NCI-H510A treated with DMSO at 0.1 percent for 48 hours (cell line): ENCODE results near the gene MAPT.

Experiments used
- DNase-seq: peaks from one replicate; lab custom pipeline; 2025; lab: John Stamatoyannopoulos, UW

MAPT gene

DNA sequence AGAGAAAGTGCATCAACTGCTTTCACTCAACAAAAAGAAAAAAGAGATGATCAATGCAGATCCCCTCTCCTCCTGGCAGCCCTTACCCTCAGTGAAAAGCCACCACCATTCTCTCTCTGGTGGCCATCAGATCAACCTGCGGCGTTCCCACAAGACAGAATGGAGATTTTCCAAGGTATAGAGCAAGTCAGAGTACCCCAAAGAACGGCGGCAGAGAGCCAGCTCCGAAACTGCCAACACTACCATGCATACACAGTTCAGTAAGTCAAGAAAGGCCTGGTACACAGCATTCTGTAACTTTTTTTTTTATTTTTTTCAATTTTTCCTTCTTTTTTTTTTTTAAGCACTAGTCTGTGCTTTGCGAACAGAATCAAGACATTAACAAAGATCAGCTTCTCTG, 135.3 kb downstream of the MAPT start:
- no peak for DNase-seq

DNA sequence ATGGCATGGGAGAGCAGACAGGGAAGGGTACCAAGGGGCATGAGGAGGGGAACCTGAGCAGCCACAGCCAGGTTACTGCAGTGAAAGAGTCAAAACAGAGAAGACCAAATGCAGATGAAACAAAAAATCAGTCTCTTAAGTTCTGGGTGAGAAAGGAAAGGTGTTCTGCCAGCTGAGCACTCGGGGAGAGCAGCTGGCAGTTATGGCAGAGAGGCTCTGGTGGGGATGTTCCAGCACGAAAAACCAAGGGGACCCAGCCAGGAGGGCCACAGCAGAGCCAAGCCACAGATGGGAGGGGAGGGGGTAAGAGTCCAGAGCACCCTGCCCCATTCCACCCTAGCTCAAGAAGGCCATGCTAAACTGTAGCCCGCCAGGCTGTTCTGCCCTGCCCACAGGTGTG, 136.4 kb downstream of the MAPT start:
- no peak for DNase-seq

DNA sequence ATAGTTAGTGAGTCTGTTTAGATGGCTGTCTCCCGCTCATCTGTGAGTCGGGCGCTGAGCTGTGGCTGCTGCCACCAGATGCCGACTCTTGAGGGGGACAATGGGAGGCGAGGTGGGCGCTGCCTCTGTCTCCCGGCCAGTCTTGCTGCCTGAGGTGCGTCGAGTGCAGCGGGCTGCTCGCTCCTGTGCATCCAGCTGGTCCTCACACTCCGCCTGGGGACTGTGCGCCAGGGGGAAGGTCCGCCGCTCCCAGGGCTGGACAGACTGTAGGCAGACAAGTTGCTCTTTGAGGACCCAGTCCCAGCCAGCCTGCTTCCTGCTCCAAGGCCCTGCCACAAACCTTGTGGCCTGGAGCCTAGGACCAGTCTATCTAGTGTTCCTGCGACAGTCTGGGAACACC, 137.1 kb downstream of the MAPT start:
- no peak for DNase-seq

DNA sequence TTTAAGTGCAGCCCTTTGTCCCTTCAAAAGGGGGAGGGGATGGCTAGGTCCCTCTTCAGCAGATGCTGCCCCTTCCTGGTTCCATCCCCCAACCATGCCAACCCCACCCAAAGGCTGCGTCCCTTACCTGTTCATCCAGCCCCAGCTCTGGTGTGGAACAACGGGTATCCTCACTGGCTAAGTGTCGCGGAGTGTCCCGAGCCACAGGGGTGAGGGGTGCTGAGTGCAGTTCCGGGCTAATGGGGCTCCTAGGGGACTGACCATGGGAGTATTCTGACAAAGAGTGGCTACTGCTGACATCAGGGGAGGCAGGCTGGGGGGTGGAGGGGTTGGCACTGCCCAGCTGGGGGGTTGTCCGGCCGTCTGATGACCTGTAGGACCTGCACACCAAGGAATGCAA, 137.6 kb downstream of the MAPT start:
- DNase-seq: no peak

DNA sequence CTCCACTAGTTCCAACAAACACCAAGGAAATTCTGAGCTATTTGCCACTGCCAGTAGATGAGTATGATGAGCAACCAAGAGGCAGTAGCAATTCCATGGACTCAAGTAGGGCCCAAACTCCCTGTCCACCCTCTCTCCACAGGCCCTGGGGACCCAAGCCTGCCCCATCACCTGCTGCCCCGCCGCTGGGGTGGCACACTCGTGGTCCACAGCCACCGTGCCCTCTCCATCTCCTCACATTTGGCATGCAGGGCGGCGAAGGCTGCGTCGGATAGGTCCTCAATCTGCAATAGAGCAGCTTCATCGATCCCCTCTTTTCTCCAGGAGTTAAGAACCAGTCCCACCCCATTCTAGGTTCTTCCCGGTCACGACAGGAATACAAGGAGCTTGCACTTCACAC, 138.6 kb downstream of the MAPT start:
- DNase-seq: no peak

DNA sequence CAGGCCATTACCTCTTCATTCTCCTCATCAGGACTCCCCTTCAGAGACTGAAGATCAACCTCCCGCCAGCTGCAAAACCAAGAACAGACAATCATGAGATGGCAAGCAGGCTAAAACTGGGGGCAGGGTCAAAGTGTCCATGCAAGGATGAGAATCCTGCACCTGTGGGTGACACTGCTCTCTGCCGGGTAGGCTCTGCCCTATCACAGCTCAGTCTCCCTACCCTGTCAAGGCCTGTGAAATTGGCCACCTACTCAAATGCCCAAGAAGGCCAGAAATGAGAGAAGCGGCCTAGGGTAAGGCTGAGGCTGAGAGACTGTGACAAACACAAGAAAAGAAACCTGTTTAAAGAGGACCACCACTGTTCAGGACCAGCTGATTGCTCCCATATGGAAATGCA, 139.0 kb downstream of the MAPT start:
- DNase-seq: no peak

DNA sequence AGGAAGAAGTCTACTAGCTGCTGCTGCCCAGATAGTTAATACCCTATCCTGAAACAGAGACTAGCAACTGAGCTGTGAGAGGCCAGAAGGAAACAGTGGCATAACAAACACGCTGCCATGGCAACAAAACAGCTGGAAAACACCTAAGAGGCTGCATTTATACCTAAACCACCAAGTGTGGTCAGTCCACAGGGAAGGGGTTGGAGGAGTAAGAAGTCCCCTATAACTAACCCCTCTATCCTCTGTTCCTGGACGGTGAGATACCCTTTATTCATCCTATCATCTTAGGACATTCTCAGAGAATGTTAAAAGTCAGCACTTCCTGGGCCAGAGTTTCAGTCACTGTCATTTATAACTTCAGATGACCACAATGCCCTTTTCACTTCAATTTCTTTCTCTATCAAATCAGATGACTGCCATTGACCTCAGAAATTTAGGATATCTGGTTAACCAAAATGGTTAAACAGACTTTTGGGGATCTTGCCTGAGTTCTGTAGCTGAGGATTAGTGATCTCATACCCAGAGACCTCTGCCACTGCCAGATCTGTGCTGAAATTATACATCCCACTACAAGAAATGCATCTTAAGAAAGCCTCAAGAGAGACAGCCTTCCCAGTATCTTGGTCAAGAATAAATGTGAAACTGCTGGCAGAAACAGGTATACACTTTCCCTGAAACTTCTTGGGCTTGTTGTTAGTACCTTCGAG, 140.9 kb downstream of the MAPT start:
- DNase-seq: no peak

DNA sequence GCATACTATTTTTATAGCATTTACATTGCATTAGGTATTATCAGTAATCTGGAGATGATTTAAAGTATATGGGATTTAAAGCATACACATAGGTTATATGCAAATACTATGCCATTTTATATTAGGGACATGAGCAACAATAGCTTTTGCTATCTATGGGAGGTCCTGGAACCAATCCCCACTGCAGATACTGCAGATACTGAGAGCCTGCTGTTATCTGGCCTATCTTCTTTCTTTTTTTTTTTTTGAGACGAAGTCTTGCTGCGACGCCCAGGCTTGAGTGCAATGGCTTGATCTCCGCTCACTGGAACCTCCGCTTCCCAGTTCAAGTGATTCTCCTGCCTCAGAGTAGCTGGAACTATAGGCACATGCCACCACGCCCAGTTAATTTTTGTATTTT, 142.1 kb downstream of the MAPT start:
- no peak for DNase-seq

DNA sequence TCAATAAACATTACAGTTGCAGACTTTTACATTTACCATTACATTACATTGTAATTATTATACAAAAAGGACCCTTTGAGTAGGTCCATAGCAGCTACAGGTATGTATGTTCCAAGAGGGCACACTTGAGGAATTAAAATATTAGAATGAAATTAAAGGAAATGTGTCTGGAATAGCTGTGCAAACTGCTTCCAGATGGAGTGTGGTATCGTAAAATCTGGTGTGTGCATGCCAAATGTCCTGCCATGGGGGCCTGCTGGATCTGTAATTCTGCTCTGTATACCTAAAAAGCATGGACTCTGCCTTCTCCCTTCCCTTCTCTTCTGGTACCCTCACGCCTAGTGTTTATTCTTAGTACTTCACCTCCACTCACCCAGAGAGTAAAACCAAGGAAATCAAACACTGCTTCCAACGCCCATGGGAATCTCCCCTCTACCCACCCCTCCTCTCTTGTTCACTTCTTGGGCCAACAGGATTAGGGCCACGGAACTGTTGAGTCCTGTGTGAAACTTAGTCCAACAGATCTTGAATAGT, 143.4 kb downstream of the MAPT start:
- DNase-seq: no peak

DNA sequence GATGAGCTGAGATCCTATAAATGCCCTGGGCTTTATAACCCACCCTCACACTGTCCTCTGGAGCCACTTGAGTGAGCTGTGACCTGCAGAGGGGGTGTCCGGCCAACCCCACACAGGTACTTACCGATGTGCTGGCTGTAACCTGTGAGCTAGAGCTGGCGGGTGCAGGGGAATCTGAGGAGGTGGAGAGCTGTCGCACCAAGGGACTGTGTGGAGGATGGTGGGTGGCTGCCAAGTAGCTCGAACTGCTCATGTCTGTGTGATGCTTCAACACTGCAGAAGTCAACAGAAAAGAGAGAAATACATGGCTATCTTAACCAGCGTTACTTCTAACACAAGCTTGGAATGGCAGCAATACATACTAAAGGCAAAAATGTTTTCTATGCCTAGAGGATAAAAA, 144.1 kb downstream of the MAPT start:
- DNase-seq: no peak

DNA sequence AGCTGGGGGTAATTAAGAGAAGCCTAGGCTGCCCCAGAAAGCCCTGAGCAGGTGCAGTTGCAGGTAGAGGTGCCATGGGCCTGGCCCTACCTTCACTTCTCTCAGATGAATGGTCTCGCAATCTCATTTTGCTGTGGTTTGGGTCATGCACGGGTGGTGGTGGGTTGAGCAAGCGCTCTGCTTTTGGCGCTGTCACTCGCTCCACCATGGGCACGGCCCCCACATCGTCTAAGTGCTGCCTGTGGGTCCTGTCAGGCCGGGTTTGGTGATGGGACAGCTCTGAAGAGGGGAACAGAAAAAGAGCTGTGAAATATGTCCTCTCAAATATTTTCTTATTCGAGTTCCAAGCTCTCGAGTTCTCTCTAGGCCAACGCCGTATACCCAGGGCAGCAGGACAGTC, 144.6 kb downstream of the MAPT start:
- DNase-seq: no peak

DNA sequence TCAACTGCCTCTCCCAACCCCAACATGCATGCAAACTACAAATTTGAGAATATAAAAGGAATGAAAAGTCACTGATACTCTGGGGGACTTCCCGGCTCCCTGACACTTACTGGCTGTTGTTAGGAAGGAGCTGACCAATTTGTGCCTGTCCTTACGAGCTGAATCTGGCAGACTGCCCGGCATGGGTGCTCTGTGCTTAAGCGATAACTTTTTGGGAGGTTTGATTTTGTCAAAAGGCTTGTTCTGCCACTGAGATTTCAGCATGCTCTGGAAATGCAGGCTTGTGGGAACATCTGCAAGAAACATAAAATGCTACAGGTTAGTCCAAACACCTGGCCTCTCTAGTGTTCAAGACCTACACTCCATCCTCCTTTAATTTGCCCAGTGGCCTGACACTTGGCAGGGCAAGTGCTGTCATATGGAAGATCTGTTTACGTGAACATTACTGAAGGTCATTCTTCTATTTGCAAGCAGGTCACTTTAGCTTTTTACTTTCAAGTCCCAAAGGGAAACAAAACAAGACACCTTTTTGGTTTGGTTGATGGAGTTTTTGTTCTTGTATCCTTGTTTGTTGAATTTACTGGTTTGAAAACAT, 145.3 kb downstream of the MAPT start:
- no peak for DNase-seq

DNA sequence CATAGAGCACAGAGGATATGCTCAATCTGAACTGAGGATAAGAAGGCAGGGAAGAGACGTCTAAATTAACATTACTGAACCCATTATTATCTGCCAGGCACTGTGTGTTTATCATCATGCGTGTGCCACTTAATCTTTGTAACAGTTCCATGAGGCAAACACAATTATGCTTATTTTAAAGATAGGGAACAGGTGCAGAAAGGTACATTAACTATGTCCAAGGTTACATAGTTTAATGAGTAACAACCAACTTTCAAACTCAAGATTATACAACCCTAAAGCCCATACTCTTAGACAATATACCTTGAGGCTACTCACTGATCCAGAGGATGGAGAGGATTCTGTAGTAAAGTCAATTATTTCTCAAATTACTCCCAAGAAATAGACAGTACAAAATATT, 147.9 kb downstream of the MAPT start:
- DNase-seq: no peak

DNA sequence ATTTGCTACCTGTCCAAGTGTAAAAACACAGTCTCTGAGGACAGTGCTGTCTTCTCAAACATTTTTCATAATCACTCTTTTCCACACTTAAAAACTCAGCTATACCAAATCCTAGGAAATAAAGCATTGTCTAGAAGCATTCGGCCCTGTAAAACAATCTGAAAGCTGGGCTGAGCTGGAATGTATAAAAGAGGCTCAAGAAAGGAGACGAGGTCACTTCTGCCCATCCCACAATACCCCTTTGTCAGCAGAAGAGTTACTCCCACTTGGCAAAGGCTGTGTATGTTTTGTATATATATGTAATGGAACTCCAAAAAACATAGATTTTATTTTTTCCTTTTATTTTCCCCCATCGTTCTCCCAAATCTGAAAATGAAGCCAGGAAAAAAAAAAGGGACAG, 148.6 kb downstream of the MAPT start:
- no peak for DNase-seq

DNA sequence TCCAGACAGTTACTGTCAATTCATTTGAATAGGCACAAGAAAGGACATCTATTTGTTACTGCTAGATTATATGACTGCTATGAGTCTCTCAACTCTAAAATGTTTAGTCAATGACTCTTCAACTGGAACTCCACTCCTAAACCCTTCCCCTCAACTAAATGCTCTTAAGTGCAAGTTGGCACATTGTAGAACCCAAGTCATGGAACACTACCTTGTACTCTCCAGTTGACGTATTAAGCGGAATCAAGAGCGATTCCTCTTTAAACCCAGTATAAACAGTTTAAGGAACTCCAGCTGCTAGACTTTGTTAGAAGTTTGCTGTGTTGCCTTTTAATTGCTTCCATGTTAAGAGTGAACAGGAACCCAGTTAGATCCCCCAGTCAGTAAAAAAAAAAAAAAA, 149.3 kb downstream of the MAPT start:
- DNase-seq: no peak

DNA sequence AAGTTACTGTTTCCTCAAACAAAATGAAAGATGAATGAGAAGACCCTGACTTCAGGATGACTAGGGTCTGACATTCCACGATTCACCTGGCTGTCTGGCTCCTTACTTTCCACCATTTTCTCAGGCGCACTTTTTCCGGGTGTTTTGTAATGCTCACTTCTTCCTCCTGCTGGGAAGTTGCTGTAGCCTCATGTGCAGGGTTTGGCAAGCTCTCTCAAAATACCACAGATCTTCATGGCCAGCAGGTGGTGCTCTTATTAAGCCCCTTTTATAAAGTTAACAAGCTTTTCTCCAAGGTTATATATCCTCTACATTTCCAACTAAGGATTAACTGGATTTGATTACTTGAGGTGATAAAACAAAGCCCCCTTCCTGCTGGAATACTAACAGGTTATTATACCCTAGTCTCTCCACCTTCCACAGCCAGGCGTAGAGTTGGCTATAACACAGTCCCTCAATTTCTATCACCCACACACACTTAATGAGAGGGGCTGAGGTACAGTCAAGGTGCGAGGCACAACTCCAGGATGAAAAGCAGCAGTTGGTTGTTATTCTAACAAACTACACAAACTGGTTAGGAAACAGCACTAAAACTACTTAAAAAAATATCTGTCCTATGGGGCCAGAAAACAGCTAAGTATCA, 150.1 kb downstream of the MAPT start:
- peak; percentile 78 for DNase-seq

DNA sequence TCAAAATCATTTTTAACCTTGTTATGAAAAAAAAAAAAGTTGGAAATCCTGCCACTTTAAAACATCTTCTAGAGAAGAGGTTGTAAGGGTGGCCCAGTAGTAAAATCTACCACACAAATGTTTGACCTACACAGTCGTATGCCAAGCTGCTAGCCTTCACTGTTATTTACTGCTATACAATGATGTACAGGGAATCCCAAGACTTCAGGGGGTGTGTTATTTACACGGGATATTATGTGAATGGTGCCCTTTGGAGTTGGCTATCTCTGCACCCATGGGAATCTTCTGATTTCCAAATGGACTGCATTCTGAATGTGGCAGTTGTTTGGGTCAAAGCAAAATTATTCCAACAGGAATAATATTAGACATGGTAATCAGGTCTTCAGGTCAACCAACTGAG, 150.6 kb downstream of the MAPT start:
- DNase-seq: no peak

DNA sequence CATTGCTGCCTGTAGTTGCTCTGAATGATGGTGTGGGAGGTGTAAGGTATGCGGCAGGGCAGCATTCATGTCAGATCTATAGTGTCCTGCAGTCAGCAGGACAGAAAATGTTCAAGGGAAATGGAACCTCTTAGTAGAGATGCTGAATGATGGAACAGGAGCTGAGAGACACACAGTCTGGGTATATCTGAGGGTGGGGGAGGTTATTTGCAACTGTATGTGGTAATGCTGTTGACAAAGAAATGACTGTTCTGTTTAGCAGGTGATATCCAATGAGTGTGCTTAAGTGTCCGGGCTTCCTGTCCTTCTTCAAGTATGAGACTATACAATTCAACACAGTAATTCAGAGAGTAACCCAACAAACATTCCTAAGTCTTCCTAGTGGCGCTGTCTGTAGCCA, 151.3 kb downstream of the MAPT start:
- DNase-seq: peak; percentile 73

DNA sequence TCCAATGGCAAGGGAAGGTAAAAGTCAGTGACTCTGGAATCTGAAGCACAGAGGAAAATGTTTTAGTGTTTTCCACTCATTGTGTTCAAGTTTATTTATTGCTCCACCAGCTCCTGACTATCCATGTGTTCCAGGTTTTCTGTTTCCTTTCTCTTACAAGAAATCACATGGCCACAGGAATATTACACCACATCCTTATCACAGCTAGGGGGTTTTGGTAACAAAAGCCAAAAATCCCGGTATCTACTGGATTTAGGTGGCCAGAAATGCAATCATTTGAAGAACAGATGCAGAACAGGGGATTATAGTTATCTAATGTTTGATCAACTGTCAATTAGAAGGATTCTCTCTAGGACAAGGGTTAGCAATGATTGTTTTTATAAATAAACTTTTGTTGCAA, 152.6 kb downstream of the MAPT start:
- DNase-seq: no peak

DNA sequence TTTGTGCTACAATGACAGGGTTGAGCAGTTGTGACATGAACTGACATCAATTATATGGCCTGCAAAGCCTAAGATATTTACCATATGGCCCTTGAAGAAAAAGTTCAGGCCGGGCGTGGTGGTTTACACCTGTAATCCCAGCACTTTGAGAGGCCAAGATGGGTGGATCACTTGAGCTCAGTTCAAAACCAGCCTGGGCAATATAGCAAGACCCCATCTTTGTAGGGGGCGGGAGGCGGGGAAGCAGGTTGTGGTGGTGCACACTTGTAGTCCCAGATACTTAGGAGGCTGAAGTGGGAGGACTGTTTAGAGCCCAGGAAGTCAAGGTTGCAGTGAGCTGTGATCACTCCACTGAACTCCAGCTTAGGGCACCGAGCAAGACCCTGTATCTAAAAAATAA, 153.0 kb downstream of the MAPT start:
- no peak for DNase-seq

DNA sequence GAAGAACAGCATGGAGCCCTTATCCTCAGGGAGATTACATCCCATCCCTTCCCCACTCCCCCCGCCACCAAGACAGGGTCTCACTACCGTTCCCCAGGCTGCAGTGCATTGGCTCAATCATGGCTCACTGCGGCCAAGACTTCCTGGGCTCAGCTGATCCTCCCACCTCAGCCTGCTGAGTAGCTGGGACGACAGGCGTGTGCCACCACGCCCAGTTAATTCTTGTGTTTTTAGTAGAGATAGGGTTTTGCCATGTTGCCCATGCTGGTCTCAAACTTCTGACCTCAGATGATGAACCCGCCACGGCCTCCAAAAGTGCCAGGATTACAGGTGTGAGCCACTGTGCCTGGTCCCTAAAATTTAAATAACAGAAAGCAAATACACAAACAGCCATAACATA, 153.5 kb downstream of the MAPT start:
- DNase-seq: no peak

DNA sequence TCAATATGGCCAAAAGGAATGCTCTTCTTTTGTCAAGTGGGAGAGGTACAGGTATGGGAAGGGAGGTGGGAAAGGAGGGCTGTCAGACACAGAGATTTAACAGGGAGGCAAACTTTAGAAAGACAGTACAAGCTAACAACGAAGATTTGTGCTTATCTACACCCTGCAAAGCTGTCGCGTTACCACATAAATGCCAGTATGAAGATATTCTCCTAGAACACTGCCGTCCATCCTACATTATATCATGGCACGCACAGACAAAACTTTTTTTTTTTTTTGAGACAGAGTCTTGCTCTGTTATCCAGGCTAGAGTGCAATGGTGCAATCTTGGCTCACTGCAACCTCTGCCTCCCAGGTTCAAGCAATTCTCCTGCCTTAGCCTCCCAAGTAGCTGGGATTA, 155.3 kb downstream of the MAPT start:
- no peak for DNase-seq

DNA sequence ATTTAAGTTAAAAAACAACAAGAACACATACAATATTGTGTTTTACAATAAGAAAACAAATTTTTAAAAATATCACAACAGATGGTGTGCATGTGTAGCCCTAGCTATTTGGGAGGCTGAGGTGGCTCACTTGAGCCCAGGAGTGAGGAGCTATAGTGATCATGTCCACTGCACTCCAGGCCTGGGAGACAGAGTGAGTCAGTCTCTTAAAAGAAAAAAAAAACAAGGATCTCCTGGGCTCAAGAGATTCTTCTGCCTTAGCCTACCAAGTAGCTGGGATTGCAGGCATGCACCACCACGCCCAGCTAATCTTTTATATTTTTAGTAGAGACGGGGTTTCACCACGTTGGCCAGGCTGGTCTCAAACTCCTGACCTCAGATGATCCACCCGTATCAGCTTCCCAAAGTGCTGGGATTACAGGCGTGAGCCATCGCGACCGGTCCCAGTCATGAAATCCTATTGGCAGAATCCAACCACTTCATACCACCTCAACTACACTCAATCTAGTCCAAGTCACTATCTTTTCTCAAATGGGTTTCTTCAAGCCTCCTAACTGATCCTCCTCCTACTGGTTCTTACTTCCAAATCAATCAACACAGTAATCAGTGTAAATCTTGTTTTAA, 159.7 kb downstream of the MAPT start:
- no peak for DNase-seq
